OCI-LY1 (cell line): ENCODE measurements around the gene PHF10.

Experiments
- EZH2 ChIP-seq: fragments of 200-600 bp; sonication (generic), shearing (Covaris generic); IDR thresholded peaks from 2 replicates; pipeline ENCODE4 v1.8.0; 2017; ENCODE audit warnings: borderline replicate concordance, mixed run types, mild to moderate bottlenecking, antibody characterized with exemption, low read length, moderate library complexity, mixed read lengths
- TF ChIP-seq, protein P1 (sequence below): fragments of 200-600 bp; sonication (generic), shearing (Covaris generic); IDR thresholded peaks from 2 replicates; pipeline ENCODE4 v1.5.1; 2017; ENCODE audit warnings: mild to moderate bottlenecking, antibody characterized with exemption, low read length, moderate library complexity, mixed read lengths

DNA sequence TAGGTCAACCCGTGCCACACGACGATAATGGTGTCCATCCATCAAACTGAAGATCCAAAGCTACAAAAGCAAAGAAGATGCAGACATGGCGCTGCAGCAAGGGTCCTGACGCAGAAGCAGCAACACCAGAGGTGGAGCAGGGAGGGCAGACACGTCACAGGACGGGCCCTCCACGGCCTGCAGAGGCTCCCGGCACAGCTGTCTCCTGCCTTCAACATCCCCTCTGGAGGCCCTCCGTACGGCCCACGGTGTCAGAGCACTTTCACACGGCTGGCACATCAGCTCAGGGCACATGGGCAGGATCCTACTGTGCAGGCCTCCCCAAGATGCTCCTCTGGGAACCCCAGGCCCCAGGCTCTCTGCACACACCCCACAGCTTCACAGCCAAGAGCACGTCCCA is 60.1 kb downstream of the PHF10 start:
- TF ChIP-seq, protein P1, sequence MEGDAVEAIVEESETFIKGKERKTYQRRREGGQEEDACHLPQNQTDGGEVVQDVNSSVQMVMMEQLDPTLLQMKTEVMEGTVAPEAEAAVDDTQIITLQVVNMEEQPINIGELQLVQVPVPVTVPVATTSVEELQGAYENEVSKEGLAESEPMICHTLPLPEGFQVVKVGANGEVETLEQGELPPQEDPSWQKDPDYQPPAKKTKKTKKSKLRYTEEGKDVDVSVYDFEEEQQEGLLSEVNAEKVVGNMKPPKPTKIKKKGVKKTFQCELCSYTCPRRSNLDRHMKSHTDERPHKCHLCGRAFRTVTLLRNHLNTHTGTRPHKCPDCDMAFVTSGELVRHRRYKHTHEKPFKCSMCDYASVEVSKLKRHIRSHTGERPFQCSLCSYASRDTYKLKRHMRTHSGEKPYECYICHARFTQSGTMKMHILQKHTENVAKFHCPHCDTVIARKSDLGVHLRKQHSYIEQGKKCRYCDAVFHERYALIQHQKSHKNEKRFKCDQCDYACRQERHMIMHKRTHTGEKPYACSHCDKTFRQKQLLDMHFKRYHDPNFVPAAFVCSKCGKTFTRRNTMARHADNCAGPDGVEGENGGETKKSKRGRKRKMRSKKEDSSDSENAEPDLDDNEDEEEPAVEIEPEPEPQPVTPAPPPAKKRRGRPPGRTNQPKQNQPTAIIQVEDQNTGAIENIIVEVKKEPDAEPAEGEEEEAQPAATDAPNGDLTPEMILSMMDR = no peak
- no peak for TF ChIP-seq EZH2
